Endothelial cell of umbilical vein (primary cell): Measurements from ENCODE around the gene MUTYH. TPM values are rescaled to one million over a fixed set of nuclear protein-coding genes. Genes with fewer than 3 reads are reported as not detected.
"Not testable (repeated sequence)": the region's sequence is repeated elsewhere in the genome, so short reads cannot be mapped to it uniquely, and the experiment has no call there.

Experiments used
- BruUV-seq: library from RNA; stranded (reverse); fragments of 400-500 nt; replicated peaks from 2 replicates; lab custom pipeline; 2021; lab: Mats Ljungman, UMichigan
- CTCF ChIA-PET: fragments of 300-600, 350-600 bp; sonication (Branson Sonifier 250); formaldehyde crosslinking; loops from one replicate; lab custom pipeline; 2021; ENCODE audit warnings: antibody characterized with exemption, inconsistent platforms; lab: Charles Lee
- POLR2A ChIA-PET: fragments of 300-600, 350-600 bp; sonication (Branson Sonifier 250); formaldehyde crosslinking; loops from one replicate; lab custom pipeline; 2021; ENCODE audit warnings: antibody characterized with exemption, inconsistent platforms; lab: Charles Lee
- DNase-seq: peaks from one replicate; pipeline ENCODE4 v3.0.0-alpha.2; 2011; ENCODE audit warnings: low read depth, low spot score
- FAIRE-seq: peaks from 2 replicates; lab custom pipeline; 2011; peaks lifted over from hg19 to GRCh38; lab: Jason Lieb, UNC
- H2AFZ ChIP-seq: 2 replicates; pipeline ENCODE4 v1.6.0; 2012; ENCODE audit warnings: low read depth, low read length, control low read depth, inconsistent platforms
- H3K27ac ChIP-seq: 2 replicates; pipeline ENCODE4 v1.5.1; 2011; ENCODE audit warnings: low read depth, mild to moderate bottlenecking, control low read depth, low read length, moderate library complexity; ENCODE audit not compliant: insufficient read depth
- H3K27me3 ChIP-seq, 2 experiments: 2 replicates each; pipeline versions ENCODE4 v1.6.0 to v1.6.1; 2011; ENCODE audit warnings: low read length in 2 of 2, mixed read lengths in 1 of 2; ENCODE audit not compliant: control insufficient read depth in 2 of 2, insufficient read depth in 2 of 2
- H3K36me3 ChIP-seq, 2 experiments: 2 replicates in 1 of 2; 3 replicates in 1 of 2; pipeline ENCODE4 v1.5.1; 2011; ENCODE audit warnings: low read length in 2 of 2, mild to moderate bottlenecking in 1 of 2, moderate library complexity in 1 of 2; ENCODE audit not compliant: control insufficient read depth in 2 of 2, insufficient read depth in 2 of 2; ENCODE audit errors: extremely low read depth in 1 of 2
- H3K4me1 ChIP-seq: 3 replicates; pipeline ENCODE4 v1.5.1; 2011; ENCODE audit warnings: mild to moderate bottlenecking, low read length; ENCODE audit not compliant: control insufficient read depth, insufficient read depth; ENCODE audit errors: extremely low read depth
- H3K4me2 ChIP-seq: 2 replicates; pipeline ENCODE4 v1.6.1; 2011; ENCODE audit warnings: low read length, control low read depth, mixed read lengths; ENCODE audit not compliant: insufficient read depth
- H3K4me3 ChIP-seq, 3 experiments: fragments of 200-600 bp in 1 of 3; sonication (generic), shearing (Covaris generic) in 1 of 3; replicated peaks in 1 of 3; 2 replicates each; pipeline ENCODE4 v1.5.1; 2011 to 2016; ENCODE audit warnings: control low read depth in 3 of 3, low read length in 3 of 3, mild to moderate bottlenecking in 2 of 3, inconsistent platforms in 1 of 3, low read depth in 1 of 3, moderate library complexity in 1 of 3; ENCODE audit not compliant: insufficient read depth in 1 of 3
- H3K79me2 ChIP-seq: 2 replicates; pipeline ENCODE4 v1.6.0; 2012; ENCODE audit warnings: low read length, inconsistent platforms; ENCODE audit not compliant: control insufficient read depth, insufficient read depth
- H3K9ac ChIP-seq: replicated peaks from 2 replicates; pipeline ENCODE3; 2011; ENCODE audit warnings: low read length, control low read depth; ENCODE audit not compliant: insufficient read depth; ENCODE audit errors: extremely low read depth
- H3K9me1 ChIP-seq: replicated peaks from 3 replicates; pipeline ENCODE4 v1.6.0; 2011; ENCODE audit warnings: mild to moderate bottlenecking, low read length; ENCODE audit not compliant: control insufficient read depth, insufficient read depth; ENCODE audit errors: extremely low read depth
- H3K9me3 ChIP-seq: replicated peaks from 2 replicates; pipeline ENCODE4 v1.5.1; 2012; ENCODE audit warnings: low read length, inconsistent platforms; ENCODE audit not compliant: control insufficient read depth, insufficient read depth
- H4K20me1 ChIP-seq: replicated peaks from 2 replicates; pipeline ENCODE3; 2011; ENCODE audit warnings: mild to moderate bottlenecking, low read length; ENCODE audit not compliant: control insufficient read depth, insufficient read depth; ENCODE audit errors: extremely low read depth
- CTCF ChIP-seq, 2 donors: IDR thresholded peaks; 1 replicate in 1 of 2; 2 replicates in 1 of 2; pipeline ENCODE4 v1.5.1; 2011; ENCODE audit warnings: low read length in 2 of 2, mild to moderate bottlenecking in 2 of 2, moderate library complexity in 2 of 2, control low read depth in 1 of 2, inconsistent platforms in 1 of 2, low read depth in 1 of 2; ENCODE audit not compliant: insufficient read depth in 1 of 2; ENCODE audit errors: extremely low read depth in 1 of 2
- EZH2 ChIP-seq: IDR thresholded peaks from 2 replicates; pipeline ENCODE4 v1.6.1; 2012; ENCODE audit warnings: borderline replicate concordance, low read depth, mild to moderate bottlenecking, moderate library complexity, low read length, inconsistent platforms; ENCODE audit not compliant: severe bottlenecking
- FOS ChIP-seq: IDR thresholded peaks from 2 replicates; pipeline ENCODE4 v1.6.1; 2011; ENCODE audit warnings: mild to moderate bottlenecking, low read length, moderate library complexity, borderline replicate concordance; ENCODE audit not compliant: insufficient read depth
- GATA2 ChIP-seq: IDR thresholded peaks from 2 replicates; pipeline ENCODE4 v1.7.0; 2011; ENCODE audit warnings: low read depth, mild to moderate bottlenecking, moderate library complexity, mixed read lengths, low read length; ENCODE audit not compliant: insufficient read length, insufficient read depth
- JUN ChIP-seq: IDR thresholded peaks from 2 replicates; pipeline ENCODE4 v1.6.1; 2011; ENCODE audit warnings: borderline replicate concordance, low read depth; ENCODE audit not compliant: insufficient read length, insufficient read depth
- MYC ChIP-seq: IDR thresholded peaks from one replicate; pipeline ENCODE4 v1.6.1; 2011; ENCODE audit warnings: mild to moderate bottlenecking, low read depth, low read length
- POLR2A ChIP-seq: IDR thresholded peaks from 2 replicates; pipeline ENCODE4 v1.6.1; 2012; ENCODE audit warnings: low read depth, mild to moderate bottlenecking, control low read depth, low read length
- POLR2AphosphoS5 ChIP-seq: IDR thresholded peaks from 2 replicates; pipeline ENCODE4 v1.6.1; 2012; ENCODE audit warnings: low read depth, mild to moderate bottlenecking, control low read depth, low read length, moderate library complexity; ENCODE audit not compliant: insufficient read depth
- dilution Hi-C: fragments of 300-500 bp; cut with MboI; formaldehyde crosslinking; loops from one replicate; pipeline ENCODE4 v1.15.0; 2019; ENCODE audit warnings: low sequenced_read_pairs; ENCODE audit not compliant: extremely low pct_ligation_motif_present
- intact Hi-C: fragments of 100-400 bp; cut with micrococcal nuclease; formaldehyde crosslinking; loops from one replicate; pipeline ENCODE4 v1.10.0; 2022
- polyA plus RNA-seq, 4 experiments: library from polyadenylated mRNA; depleted of rRNA in 3 of 4; stranded (reverse) in 3 of 4; unstranded in 1 of 4; fragments of >200 nt; gene quantifications; 2 replicates each; pipeline versions ENCODE4 v1.2.1 to v1.2.3, GENCODE V29; 2011 to 2012; ENCODE audit warnings: missing spikeins in 1 of 4
- total RNA-seq: library from RNA; stranded (reverse); gene quantifications from 2 replicates; pipeline ENCODE4 v1.2.3, GENCODE V29; 2021
- TF ChIP-seq, protein P1 (sequence below): IDR thresholded peaks from 2 replicates; pipeline ENCODE4 v1.6.1; 2011; ENCODE audit not compliant: insufficient read depth, insufficient read length

MUTYH gene
- total and polyA plus RNA-seq, 2 donors (not counting 3 experiments of a cell fraction or from before 2014, with no cell fraction given), result 12.3 to 16.6 TPM

GRCh38 chr1:45384213-45384612, 44.0 kb upstream of the MUTYH start:
- H3K4me3 ChIP-seq, H3K9me1 ChIP-seq, H3K27me3 ChIP-seq, FAIRE-seq, DNase-seq, H3K9ac ChIP-seq, BruUV-seq, CTCF ChIA-PET, H3K27ac ChIP-seq, H4K20me1 ChIP-seq, intact Hi-C loops, H3K4me1 ChIP-seq, H3K4me2 ChIP-seq, dilution Hi-C loops, H3K79me2 ChIP-seq, H3K9me3 ChIP-seq, H2AFZ ChIP-seq, H3K36me3 ChIP-seq, POLR2A ChIA-PET: not testable (repeated sequence)

GRCh38 chr1:45383191-45383590, 43.0 kb upstream of the MUTYH start:
- Histone ChIP-seq H4K20me1 (no peaks in the 10 kb centered on the region), H3K27me3 (no peaks in the 10 kb centered on the region), H3K79me2 (no peaks in the 10 kb centered on the region), H3K9ac (no peak overlapping the region), H2AFZ (no peak overlapping the region), H3K4me1 (no peaks in the 10 kb centered on the region), H3K4me3 (no peak overlapping the region), H3K9me1 (no peaks in the 10 kb centered on the region), H3K4me2 (no peak overlapping the region), H3K36me3 (no peaks in the 10 kb centered on the region), H3K9me3 (no peaks in the 10 kb centered on the region), H3K27ac (no peak overlapping the region)
- TF ChIP-seq JUN, result no peak
- no peak for TF ChIP-seq CTCF (IDR thresholded peaks at IDR 0.05; ENCODE audit: extremely low read depth in 1 of 2, insufficient read depth in 1 of 2, low read depth in 1 of 2, low read length in 2 of 2)
- no peak for TF ChIP-seq MYC
- TF ChIP-seq FOS, result no peak
- TF ChIP-seq, protein P1, sequence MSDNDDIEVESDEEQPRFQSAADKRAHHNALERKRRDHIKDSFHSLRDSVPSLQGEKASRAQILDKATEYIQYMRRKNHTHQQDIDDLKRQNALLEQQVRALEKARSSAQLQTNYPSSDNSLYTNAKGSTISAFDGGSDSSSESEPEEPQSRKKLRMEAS, result no peak
- TF ChIP-seq POLR2AphosphoS5, result no peak
- TF ChIP-seq GATA2, result no peak
- no peak for TF ChIP-seq EZH2
- TF ChIP-seq POLR2A, result no peak
- FAIRE-seq, result no peak
- CTCF ChIA-PET, result no interaction called here
- intact Hi-C loops (no loop called here), dilution Hi-C loops (no loop called here)
- DNase-seq, result no peak
- BruUV-seq, result no TSS peak
- POLR2A ChIA-PET, result no interaction called here
